Skin epidermis (tissue), 12 donors: ENCODE measurements around the gene FADS1.

ENCODE experiments used
- H3K27ac ChIP-seq, 21 experiments: fragments of 200-600 bp; sonication (generic) in 11 of 21; one replicate each; pipeline ENCODE4 v1.5.0; 2020; ENCODE audit warnings: mild to moderate bottlenecking in 3 of 21, inconsistent platforms in 2 of 21, moderate library complexity in 2 of 21
- H3K4me3 ChIP-seq, 7 experiments: fragments of 200-600 bp; sonication (generic) in 2 of 7; one replicate each; pipeline ENCODE4 v1.5.0; 2020; ENCODE audit warnings: inconsistent platforms in 2 of 7, mild to moderate bottlenecking in 2 of 7, moderate library complexity in 1 of 7

The FADS1 gene

DNA sequence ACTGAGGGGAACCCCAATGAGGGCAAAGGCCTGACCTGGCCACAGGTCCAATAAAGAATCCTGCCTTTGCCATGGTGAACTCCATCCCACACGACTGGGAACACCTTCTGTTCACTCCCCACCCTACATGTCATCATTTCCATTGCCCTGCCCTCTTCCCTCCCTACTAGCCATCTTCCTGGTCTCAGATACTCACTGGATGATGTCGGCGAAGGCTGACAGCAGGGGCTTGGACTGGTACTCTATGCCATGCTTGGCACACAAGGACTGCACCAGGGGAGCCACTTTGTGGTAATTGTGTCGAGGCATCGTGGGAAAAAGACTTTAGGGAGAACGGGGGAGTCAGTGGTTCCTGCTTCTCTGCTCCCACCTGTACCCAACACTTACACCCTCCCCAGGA is 14.2 kb downstream of the FADS1 start:
- no peak overlapping the region for H3K27ac ChIP-seq
- no peak overlapping the region for H3K4me3 ChIP-seq

DNA sequence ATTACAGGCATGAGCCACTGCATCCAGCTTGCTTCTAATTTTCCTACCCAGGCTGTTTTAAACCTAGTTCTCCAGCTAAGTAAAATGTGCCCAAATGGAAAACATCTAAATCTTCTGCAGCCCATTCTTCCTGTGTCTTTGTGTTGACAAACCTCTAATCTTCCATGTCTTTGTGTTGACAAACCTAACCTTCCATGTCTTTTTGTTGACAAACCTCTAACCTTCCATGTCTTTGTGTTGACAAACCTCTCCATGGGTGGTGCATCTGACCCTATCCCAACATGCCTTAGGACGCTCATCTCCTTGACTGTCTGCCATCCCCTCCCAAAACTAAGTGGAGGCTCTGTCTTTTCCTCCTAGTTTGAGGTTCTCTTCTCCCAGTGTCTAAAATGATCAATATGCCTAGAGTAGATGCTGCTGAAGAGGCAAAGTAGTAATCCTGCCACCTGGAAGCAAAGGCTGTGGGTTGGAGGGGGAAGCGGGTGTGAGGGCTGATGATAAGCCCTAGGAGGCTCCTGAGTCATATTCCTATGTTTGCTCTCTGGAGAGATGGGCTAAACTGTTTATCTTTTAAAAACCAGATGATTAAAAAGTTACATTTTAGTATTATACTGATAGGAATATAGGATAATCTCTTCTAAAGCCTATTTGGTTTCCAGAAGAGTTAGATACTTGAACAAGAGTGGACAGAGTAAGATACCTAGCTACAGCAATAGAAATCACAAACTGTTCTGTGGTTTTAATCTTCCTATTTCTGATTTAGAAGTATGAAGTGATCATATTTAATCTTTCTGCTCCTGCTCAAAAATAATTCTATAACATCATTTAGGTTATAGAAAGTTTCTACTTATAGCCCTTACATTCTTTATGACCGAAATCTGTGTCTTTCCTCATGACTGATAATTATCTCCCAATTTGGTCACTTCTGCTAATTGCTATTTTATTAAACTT is 16.2 kb downstream of the FADS1 start:
- Histone ChIP-seq H3K27ac (no peak overlapping the region), H3K4me3 (no peak overlapping the region)

GRCh38 chr11:61799665-61800284 is 17.0 kb downstream of the FADS1 start:
- Histone ChIP-seq H3K27ac (no peak overlapping the region), H3K4me3 (no peak overlapping the region)

- H3K27ac ChIP-seq, result peak overlapping the region in 5 of 21 experiments; percentile 2 to 55 (median 36)
- H3K4me3 ChIP-seq, result no peak overlapping the region
Measured at GRCh38 chr11:61797263-61797944, 19.4 kb downstream of the FADS1 start.

GRCh38 chr11:61795876-61796526 is 20.8 kb downstream of the FADS1 start:
- no peak overlapping the region for H3K27ac ChIP-seq
- no peak overlapping the region for H3K4me3 ChIP-seq

DNA sequence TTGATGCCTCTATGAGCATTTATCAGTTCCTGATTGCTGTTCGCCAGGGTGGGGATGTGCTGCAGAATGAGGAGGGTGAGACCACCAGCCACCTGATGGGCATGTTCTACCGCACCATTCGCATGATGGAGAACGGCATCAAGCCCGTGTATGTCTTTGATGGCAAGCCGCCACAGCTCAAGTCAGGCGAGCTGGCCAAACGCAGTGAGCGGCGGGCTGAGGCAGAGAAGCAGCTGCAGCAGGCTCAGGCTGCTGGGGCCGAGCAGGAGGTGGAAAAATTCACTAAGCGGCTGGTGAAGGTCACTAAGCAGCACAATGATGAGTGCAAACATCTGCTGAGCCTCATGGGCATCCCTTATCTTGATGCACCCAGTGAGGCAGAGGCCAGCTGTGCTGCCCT is 21.3 kb downstream of the FADS1 start:
- Histone ChIP-seq H3K4me3 (no peak overlapping the region), H3K27ac (no peak overlapping the region)

DNA sequence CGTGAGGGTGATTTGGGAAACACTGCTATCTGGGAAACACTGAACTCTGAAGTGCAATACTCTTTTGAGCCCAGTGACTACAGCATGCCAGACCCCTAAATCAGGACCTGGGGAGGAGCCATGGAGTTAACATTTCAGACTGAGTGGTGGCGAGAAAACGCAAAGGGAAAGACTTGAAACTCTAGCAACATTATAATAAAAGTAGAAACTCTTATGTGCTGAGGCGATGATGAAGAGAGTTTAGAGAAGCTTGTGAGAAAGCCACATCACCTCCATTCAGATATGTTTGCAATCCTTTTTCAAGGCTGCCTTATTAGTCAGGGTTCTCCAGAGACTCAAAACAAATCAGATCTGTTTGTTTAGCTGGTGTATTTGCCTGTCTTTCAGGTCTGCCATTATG is 22.2 kb downstream of the FADS1 start:
- no peak overlapping the region for H3K4me3 ChIP-seq
- no peak overlapping the region for H3K27ac ChIP-seq

DNA sequence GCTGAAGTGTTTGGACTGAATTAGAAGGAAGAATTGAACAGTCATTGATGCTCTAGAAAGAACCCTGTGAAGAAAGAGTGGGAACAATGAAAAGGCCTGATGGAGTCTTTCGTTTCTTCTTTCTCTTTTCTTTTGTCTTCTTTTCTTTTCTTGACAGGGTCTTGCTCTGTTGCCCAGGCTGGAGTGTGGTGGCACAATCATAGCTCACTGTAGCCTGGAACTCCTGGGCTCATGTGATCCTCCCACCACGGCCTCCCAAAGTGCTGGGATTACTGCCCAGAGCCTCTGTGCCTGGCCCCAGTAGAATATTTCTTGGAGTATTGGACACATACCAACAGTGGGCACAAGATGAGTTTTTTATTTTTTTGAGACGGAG is 23.0 kb downstream of the FADS1 start:
- H3K27ac ChIP-seq, result peak overlapping the region in 3 of 21 experiments; percentile 95 to 99 (median 96)
- peak overlapping the region in 4 of 7 experiments; percentile 55 to 86 (median 66) for H3K4me3 ChIP-seq

- Histone ChIP-seq H3K27ac (peak overlapping the region; percentile 78 to 100 (median 98)), H3K4me3 (peak overlapping the region; percentile 55 to 86 (median 68))
Measured at GRCh38 chr11:61793083-61793828, 23.5 kb downstream of the FADS1 start.

GRCh38 chr11:61792310-61793082 is 24.3 kb downstream of the FADS1 start, which contains the start of the genes FEN1 and TMEM258:
Gene FEN1 (plus strand): TSS chr11:61792911. CDS start chr11:61795362, 2,451 bp downstream.
Gene TMEM258 (minus strand): TSS chr11:61792599. CDS start chr11:61792558, 41 bp downstream.
- peak within 1 kb of the TSS; percentile 78 to 100 (median 98) for H3K27ac ChIP-seq

GRCh38 chr11:61791737-61792309 is 25.0 kb downstream of the FADS1 start:
- peak overlapping the region; percentile 55 to 86 (median 68) for H3K4me3 ChIP-seq
- peak overlapping the region; percentile 78 to 100 (median 98) for H3K27ac ChIP-seq

More at GRCh38 chr11:61792310-61793082, 24.3 kb downstream of the FADS1 start, which contains the start of the genes FEN1 and TMEM258:
- H3K4me3 ChIP-seq, result peak within 1 kb of the TSS; percentile 55 to 86 (median 68)

- Histone ChIP-seq H3K27ac (no peak overlapping the region), H3K4me3 (no peak overlapping the region)
Measured at GRCh38 chr11:61787928-61788491, 28.8 kb downstream of the FADS1 start.

- Histone ChIP-seq H3K4me3 (no peak overlapping the region), H3K27ac (no peak overlapping the region)
Measured at GRCh38 chr11:61785837-61786402, 30.9 kb downstream of the FADS1 start.

DNA sequence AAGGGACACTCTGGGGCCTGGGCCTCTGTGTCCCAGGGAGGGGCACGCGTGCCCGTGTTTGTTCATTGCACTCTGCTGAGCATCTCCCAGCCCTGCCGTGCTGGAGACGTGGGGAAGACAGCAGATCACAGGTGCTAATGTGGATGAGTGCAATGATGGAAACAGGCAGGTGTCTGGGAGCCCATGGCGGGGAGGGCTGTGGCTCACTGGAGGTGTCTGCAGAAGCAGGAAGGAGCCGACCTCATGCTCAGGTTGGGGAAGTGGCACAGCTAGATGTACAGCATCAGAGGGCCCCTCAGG is 32.3 kb downstream of the FADS1 start:
- H3K4me3 ChIP-seq, result no peak overlapping the region
- H3K27ac ChIP-seq, result no peak overlapping the region

GRCh38 chr11:61783717-61784505 is 32.9 kb downstream of the FADS1 start:
- Histone ChIP-seq H3K27ac (no peak overlapping the region), H3K4me3 (no peak overlapping the region)

DNA sequence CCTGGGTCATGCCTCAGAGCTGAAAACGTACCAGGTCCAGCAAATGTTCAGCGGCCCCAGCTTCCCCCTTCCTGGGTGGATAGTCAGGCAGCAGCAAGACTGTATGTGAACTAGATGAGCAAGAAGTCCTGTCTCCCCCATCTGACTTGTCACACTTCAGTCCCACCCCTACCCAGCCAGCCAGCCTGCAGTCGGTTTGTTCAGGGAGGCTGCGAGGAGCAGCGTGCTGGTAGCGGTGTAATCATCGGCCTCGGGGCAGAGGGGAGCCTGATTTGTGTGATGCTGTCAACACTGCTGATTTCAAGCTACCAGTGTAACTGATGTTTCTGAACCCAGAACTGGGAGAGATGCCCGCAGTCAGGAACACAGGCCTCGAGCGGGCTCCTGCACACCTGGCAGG is 34.0 kb downstream of the FADS1 start:
- H3K4me3 ChIP-seq, result no peak overlapping the region
- H3K27ac ChIP-seq, result no peak overlapping the region

DNA sequence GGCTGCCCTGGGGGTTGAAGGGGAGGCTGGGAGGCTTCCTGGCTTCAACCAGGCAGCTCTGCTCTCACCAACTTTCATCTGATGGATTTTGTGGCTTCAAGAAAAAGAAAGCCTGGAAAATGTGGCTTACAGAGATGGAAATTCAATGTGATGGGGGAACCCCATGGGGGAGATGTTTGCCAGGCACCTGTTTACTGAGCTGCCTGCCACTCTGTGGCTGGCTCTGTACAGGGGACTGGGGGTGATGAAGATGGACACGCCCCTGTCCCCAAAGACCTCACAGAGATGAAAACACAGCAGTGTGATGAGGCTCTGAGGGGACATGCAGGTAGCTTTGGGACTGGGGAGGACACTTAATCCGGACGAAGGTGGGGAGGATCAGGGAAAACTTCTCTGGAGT is 34.5 kb downstream of the FADS1 start:
- Histone ChIP-seq H3K4me3 (no peak overlapping the region), H3K27ac (no peak overlapping the region)
